NK-92 (cell line): ENCODE results near the gene CREBBP.
"Not testable (repeated sequence)": the region's sequence is repeated elsewhere in the genome, so short reads cannot be mapped to it uniquely, and the experiment has no call there.

Source experiments
- DNase-seq: peaks from one replicate; lab custom pipeline; 2025; ENCODE audit not compliant: unreplicated experiment; lab: John Stamatoyannopoulos, UW

The CREBBP gene

DNA sequence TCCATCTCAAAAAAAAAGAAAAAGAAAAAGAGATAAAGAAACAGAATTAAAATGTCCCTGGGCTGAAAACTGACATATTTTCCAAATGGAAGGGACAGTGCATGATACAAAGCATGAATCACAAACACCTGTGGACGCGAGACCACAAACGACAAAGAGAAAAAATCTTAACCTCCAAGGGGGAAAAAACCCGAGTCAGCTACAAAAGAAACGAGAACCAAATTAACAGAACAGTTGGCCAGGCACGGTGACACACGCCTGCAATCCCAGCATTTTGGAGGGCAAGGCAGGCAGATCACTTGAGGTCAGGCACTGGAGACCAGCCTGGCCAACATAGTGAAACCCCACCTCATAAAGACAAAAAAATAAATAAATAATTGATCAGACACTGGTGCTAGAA lies 165.1 kb downstream of the CREBBP start:
- DNase-seq = no peak

DNA sequence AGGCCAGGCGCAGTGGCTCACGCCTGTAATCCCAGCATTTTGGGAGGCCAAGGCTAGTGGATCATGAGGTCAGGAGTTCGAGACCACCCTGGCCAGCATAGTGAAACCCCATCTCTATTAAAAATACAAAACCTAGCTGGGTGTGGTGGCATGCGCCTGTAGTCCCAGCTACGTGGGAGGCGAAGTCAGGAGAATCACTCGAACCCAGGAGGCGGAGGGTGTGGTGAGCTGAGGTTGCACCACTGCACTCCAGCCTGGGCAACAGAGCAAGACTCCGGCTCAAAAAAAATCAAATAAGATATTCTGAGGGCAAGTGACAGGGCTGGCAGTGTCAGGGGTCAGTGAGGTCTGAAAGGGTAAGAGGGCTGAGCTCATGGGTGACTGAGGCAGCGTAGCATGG lies 166.1 kb downstream of the CREBBP start:
- not testable (repeated sequence) for DNase-seq

DNA sequence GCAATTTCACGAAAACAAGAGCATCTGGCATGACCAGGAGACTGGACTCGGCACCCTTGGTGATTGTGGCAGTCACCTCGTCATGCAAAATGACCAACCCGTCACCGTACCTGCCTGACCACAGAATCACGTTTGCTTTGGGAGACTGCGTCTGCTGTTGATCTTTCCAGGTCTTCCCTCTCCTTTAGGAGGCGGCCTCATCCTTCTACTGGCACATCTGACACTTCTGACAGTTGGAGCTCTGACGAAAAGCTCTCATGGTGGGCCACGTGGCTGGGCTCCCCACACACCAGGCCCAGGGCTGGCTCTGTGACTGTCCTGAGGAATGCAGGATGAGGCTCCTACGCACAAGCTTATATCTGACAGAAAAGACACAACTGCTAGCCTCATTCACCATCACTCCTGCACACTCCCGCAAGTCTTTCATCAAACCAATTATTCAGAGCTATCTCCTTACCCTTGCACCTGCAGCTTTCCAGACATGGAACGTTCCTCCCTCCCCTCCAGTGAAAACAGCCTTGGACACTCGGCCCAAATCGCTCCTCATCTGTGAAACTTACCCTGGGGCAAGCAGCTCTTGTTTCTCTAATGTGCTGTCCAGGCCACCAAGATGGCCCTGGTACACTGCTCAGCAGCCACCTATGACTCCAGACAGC lies 166.8 kb downstream of the CREBBP start:
- no peak for DNase-seq

DNA sequence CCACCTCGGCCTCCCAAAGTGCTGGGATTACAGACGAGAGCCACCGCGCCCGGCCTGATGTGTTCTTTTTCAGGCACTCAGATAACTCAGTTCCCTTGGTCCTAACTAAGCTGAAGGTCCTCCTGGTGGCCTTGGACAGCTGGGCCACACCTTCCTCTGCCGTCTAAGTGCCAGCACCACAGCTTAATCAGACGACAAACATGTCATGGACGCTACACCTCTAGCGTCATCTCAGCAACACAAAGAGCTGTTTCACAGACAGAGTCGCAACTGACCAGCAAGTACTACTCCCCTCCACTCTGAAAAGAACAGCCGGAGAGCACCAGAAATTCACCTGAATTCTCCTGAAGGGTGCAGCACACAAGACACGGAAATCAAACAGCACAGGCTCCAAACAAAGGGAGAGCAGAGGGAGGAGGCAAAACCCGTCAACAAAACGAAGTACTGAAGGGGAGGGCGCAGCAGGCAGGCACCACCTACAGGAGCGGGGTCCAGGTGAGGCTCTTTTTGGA lies 167.6 kb downstream of the CREBBP start:
- DNase-seq = no peak

DNA sequence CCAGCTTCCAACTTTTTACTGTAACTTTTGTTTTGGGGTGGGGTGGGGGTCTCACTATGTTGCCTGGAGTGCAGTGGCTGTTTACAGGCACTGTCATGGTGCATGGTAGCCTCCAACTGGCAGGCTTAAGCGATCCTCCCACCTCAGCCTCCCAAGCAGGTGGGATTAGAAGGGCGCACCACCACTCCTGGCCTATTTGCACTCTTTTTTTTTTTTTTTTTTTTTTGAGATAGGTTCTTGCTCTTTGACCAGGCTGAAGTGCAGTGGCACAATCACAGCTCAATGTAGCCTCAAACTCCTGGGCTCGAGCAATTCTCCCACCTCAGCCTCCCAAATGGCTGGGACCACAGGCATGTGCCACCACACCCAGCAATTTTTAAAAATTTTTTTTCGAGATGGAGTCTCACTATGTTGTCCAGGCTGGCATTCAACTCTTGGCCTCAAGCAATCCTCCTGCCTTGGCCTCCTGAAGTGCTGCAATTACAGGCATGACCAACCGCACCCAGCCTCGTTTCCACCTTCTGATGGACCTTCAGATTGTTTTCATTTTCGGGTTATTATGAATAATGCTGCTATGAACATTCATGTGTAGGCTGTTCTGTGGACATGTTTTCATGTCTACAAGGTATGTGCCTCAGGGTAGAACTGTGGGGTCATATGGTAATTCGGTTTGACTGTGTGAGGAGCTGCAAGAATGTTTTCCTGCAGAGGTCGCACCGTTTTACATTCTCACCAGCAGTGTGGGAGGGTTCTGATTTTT lies 174.1 kb downstream of the CREBBP start:
- no peak for DNase-seq

DNA sequence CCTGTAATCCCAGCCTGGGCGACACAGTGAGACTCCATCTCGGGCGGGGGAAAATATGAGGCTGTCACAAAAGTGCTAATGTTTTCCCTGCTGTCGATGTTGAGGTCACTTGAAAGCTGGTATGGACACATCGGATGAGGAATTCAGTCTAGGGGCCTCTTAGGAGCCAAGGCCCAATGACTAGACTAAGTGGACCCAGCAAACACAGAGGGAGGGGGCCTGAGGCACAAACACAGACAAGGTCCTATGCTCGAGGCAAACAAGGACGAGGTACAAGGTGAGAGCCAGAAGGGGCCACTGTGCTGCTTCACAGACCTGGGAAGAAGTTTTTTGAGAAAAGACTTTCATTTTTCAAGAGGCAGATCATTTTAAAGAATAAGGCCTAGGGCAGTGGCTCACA lies 178.4 kb downstream of the CREBBP start:
- no peak for DNase-seq

DNA sequence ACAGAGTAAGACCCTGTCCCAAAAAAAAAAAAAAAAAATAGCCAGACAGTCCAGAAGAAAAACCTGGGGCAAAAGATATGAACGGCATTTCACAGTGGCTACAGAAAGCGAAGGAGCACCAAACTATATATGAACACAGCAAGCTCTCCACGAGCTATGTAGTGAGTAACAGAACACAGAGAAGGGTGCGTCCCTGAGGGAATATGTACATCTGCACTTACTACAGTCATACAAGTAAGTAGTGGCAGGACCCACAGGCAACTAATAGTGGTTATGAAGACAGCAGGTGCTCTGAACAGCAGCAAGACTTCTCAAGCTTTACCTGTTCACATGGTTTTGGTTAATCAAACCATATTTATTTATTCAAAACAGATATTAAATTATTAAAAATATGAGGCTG lies 179.0 kb downstream of the CREBBP start:
- DNase-seq = no peak

DNA sequence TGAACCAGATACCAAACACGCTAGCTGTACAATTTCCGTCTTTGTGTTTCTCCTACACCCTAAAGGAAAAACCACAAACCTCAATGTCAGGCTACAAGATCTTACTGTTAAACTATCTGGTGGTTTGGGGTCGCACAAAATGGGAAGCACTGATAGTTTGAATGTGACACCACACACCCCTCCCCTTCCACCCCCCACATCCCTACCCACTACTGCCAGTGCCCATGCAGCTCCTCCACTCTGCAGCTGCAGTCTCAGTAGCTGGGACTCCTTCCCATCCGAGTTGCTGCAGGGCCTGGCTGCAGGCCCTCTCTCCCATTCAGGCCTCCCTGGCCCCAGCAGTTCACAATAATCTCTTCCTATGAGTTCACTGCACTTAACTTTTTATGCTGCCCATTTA lies 181.6 kb downstream of the CREBBP start:
- no peak for DNase-seq

DNA sequence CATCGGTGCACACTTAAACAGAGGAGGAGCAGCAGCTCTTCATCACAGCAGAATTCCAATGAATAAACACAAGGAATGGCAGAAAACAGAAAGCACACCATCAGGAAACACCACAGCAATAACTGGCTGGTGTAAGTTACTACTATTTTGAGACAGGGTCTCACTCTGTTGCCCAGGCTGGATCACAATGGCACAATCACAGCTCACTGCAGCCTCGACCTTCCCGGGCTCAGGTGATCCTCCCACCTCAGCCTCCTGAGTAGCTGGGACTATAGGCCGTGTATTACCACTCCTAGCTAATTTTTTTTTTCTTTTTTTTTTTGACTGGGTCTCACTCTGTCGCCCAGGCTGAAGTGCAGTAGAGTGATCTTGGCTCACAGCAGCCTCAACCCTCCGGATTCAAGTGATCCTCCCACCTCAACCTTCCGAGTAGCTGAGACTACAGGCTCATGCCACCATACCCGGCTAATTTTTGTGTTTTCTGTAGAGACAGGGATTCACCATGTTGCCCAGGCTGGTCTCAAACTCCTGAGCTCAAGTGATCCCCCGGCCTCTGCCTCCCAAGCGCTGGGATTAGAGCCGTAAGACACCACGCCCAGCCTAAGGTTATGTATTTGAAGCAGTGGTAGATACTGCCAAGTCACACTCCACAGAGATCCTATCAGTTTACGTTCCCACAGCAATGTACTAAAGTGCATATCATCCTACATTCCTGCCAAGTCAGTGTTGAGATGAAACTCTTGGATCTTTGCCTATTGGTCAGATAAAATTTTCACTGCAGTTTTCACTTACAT lies 183.9 kb downstream of the CREBBP start:
- DNase-seq = no peak

DNA sequence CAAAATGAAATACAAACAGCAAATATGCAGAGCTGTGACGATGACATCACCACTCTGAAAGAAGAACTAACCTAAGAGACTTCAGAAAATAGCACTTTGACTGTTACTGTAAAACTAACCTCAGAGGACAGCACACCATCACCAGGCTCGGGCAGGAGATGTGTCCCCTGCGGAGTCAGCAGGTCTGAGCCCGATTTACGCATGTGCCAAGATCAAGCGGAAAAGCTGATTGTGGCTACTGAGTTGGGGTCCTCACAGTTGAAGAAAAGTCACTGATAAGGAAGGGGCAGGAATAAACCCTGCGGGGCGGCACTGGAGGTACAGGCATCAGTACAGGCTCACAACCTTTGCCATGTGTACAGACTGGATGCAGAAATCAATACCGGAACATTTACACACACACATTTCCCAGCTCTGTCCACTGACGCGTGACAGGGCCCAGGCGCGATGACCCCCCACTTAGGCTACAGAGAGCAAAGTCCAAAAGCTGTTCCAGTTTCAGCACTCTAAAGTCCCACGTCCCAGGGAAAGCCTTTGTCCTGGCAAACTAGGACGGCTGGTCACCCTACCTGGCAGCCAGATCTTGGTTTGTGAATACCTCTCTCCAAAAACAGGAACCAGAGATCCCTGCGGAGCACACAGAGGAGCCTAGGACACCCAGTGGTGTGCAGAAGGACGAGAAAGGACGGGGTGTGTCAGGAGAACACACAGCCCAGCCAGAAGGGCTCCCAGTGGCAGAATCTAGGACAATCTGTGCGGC lies 184.7 kb downstream of the CREBBP start:
- DNase-seq = no peak

DNA sequence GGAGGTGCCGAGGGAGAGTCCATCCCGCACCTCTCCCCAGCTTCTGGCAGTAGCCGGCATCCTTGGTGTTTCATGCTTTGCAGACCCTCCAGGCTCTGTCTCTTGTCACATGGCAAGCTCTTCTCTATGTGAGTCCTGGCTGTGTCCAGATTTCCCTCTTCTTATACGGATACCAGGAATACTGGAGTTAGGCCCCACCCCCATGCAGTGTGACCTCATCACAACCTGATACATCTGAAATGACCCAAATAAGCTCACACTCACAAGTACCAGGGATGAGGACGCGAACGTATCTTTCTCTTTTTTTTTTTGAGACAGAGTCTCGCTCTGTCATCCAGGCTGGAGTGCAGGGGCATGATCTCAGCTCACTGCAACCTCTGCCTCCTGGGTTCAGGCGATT lies 186.5 kb downstream of the CREBBP start:
- no peak for DNase-seq

DNA sequence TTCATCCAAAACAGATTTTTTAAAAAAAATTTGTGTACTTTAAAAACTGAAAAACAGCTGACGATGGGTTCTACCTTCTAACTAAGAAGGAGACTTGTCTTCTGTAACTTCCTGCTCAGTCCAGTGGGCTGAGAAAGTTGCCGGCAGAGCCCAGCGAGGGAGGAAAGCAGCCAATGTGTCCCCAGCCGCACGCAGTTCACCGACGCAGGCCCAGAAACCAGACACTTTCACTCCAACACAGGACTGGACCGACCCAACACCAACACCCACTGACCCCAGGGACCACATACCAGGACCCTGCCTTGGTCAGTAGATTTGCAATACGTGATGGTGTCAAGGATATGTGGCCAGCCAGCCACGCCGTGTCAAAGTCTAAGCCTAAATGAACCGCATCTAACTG lies 188.8 kb downstream of the CREBBP start:
- no peak for DNase-seq

DNA sequence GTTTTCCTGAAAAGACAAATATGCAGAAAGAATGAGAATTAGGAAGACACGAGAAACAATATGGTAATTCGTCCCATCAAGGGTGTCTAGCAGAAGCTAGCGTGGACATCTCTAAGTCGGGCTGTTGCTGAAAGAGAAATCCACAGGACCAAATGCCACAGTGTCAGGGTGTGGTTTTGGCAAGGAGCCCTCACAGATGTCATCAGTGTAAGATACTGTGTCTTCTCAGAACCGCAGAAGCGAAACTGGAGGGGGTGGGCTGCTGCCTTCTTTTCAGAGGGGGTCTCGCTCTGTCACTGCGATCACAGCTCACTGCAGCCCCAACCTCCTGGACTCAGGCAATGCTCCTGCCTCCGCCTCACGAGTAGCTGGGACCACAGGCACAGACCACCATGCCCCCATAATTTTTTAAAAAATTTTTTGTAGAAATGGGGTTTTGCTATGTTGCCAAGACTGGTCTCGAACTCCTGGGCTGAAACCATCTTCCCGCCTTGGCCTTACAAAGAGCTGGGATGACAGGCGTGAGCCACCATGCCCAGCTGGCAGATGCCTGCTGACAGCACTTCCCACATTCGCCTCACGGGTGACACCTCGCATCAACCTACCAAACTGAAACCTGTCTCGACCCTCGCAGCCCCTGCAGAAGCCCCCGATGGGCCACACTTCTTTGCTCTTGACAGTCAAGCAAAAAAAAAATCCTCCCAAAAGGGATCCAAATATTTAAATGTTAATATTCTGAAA lies 189.4 kb downstream of the CREBBP start:
- no peak for DNase-seq

DNA sequence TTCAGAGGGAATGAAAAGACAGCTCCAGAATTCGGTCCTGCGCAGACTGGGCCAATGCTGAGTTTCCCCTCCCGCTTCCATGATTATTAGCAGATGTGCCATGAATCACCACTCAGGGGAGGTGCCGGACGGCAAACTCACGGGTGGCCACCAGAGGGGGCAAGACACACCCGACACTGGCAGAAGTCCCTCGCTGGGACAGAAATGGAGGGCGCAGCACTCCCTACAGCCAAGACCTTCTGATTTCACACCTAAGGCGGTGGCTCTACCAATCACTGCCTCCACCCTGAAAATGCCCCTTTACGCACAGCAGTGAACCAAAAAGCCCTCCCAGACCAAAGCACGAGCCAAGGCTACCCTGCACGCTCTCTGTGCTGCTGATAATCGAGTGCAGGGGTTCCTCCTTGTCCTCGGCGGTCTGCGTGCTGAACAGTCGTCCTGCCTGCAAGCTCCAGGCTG lies 190.0 kb downstream of the CREBBP start:
- no peak for DNase-seq

DNA sequence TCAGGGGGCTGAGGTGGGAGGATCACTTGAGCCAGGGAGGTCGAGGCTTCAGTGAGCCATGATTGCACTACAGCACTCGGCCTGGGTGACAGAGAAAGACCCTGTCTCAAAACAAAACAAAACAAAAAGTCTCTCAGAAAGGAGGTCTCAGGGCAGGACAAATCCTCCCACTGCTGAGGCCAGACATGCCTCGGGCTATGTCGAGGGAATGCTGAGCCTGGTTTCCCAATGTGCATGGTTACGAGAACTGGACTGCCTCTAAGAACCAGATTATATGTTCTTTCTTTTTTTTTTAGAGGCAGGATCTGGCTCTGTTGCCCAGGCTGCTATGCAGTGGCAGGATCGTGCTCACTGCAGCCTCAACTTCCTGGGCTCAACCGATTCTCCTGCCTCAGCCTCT lies 190.8 kb downstream of the CREBBP start:
- DNase-seq = no peak

DNA sequence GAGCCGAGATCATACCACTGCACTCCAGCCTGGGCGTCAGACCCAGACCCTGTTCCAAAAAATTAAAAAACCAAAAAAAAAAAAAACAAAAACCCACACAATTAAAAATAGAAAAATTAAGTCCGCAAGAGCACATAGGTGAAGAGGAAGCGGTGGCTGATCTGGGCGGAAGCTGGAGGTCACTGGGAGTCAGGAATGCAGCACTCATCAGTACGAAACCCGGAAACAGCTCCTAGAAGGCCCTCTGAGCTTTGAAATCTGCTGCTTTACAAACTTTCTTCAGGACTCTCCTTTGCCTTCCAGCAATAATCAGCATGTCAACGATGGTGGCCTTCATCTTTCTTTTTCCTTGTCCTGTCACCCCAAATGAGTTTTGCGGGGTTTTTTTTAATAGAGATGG lies 192.7 kb downstream of the CREBBP start:
- no peak for DNase-seq

DNA sequence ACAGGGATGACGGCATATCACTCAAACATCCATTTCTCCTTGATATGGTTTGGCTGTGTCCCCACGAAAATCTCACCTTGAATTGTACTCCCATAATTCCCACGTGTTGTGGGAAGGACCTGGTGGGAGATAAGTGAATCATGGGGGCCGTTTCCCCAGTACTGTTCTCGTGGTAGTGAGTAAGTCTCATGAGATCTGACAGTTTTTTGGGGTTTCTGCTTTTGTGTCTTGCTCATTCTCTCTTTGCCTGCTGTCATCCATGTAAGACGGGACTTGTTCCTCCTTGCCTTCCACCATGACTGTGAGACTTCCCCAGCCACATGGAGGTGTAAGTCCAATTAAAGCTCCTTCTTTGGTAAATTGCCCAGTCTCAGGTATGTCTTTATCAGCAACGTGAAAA lies 193.5 kb downstream of the CREBBP start:
- no peak for DNase-seq

DNA sequence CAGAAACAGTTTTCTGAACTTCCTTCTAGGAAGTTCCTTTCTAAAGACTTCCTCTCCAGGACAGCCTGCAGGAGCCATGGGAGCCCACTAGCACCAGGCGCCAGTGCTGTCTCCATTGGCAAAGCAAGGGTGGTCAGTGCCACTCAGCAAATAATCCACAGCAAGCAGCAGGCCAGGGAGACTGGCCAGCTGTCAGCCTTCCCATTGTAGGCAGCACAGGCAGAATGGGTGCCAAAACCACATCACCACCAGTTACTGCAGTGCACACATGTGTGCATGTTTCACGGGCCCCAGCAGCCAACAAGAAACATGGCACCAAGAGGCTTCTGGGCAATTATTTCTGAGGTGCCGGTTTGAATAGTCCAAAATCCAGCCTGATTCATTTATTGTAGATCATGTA lies 199.3 kb downstream of the CREBBP start:
- DNase-seq = no peak

DNA sequence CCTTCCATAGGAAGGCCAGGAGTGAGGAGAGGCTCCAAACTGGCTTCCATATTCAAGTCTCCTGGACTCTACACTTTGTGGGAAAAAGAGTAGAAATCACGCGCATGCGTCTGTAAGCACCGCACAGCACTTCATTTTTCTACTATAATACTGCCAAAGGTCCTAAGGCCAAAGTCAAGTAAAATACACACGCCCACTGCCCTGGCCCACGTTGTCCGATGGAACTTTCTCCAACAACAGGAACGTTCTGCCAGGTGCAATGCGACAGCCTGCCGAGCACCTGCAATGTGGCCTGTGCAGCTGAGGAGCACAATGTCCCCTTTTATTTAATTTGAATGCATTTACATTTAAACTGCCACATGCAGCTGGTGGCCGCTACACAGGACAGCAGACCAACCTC lies 202.5 kb downstream of the CREBBP start:
- no peak for DNase-seq

DNA sequence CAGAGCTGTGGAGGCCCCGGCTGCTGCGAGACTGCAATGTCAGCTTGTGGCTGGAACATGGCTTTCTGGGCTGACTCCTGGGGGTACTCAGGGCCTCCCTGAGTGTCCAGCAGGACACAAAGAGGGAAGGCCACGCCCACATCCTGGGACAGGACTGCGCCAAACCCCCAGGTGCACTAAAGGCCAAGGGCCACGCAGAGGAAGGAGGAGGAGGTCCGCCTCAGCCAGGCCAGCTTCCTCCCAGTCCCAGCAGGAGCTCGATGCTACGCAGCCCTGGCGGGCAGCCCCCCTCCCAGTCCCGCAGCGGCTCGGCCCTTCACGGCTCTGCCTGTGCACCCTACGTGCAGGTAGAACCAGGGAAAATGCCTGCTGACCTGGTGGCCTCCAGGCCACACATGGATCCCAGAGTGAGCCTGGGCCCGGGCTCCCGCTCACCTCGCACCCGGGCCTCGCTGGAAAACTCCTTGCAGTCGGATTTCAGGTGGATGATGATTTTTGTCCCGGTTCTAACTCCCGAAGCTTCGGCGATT lies 204.8 kb downstream of the CREBBP start:
- no peak for DNase-seq
